DOHH2 (cell line): ENCODE results near the gene ZNF154.

Source experiments
- EZH2phosphoT487 ChIP-seq: fragments of 200-600 bp; sonication (generic); IDR thresholded peaks from 2 replicates; pipeline ENCODE4 v1.6.1; 2017; ENCODE audit warnings: borderline replicate concordance, mild to moderate bottlenecking, antibody characterized with exemption, low read length, moderate library complexity, mixed read lengths
- TF ChIP-seq, protein P1 (sequence below): fragments of 200-600 bp; sonication (generic); IDR thresholded peaks from one replicate; pipeline ENCODE4 v1.5.1; 2014; ENCODE audit warnings: antibody characterized with exemption, mild to moderate bottlenecking, low read depth, low read length; ENCODE audit not compliant: poor library complexity, severe bottlenecking

DNA sequence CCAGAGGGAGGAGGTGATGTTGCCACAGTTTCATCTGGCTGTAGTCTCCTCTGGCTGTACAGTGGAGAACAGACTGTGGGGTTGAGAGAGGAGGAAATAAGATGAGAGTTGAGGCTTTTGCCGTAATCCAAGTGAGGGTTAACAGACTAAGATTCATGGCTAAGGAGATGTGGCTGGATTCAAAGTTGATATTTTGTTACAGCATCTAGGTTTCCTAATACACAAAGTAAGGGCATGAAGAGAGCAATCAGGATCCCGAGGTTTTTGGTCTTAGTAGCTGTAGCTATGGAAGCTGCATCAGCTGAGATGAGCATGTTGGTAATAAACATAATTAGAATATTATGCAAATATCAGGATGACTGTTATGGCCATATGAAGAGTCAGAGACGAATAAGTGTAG, 39.0 kb upstream of the ZNF154 start:
- TF ChIP-seq, protein P1, sequence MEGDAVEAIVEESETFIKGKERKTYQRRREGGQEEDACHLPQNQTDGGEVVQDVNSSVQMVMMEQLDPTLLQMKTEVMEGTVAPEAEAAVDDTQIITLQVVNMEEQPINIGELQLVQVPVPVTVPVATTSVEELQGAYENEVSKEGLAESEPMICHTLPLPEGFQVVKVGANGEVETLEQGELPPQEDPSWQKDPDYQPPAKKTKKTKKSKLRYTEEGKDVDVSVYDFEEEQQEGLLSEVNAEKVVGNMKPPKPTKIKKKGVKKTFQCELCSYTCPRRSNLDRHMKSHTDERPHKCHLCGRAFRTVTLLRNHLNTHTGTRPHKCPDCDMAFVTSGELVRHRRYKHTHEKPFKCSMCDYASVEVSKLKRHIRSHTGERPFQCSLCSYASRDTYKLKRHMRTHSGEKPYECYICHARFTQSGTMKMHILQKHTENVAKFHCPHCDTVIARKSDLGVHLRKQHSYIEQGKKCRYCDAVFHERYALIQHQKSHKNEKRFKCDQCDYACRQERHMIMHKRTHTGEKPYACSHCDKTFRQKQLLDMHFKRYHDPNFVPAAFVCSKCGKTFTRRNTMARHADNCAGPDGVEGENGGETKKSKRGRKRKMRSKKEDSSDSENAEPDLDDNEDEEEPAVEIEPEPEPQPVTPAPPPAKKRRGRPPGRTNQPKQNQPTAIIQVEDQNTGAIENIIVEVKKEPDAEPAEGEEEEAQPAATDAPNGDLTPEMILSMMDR: no peak
- no peak for TF ChIP-seq EZH2phosphoT487
